Spleen (tissue), 11 donors: ENCODE results near the gene SCN9A. TPM values are rescaled to one million over a fixed set of nuclear protein-coding genes. Genes with fewer than 3 reads are reported as not detected.

ENCODE experiments used
- DNase-seq: peaks from one replicate; pipeline ENCODE4 v3.0.0-alpha.2; 2020
- H3K27ac ChIP-seq, 8 donors: fragments of 200-600 bp; sonication (generic) in 7 of 8; 1 replicate in 4 of 8; 2 replicates in 4 of 8; pipeline versions ENCODE4 v1.5.0 to v1.8.0; 2016 to 2021; ENCODE audit warnings: inconsistent platforms in 4 of 8, mild to moderate bottlenecking in 4 of 8, moderate library complexity in 1 of 8
- H3K27me3 ChIP-seq, 7 donors: fragments of 200-600 bp; sonication (generic) in 6 of 7; replicated peaks in 1 of 7; 1 replicate in 4 of 7; 2 replicates in 3 of 7; pipeline versions ENCODE4 v1.5.0 to v1.8.0; 2016 to 2021; ENCODE audit warnings: inconsistent platforms in 3 of 7, mild to moderate bottlenecking in 1 of 7
- H3K36me3 ChIP-seq, 6 donors: fragments of 200-600 bp; sonication (generic) in 5 of 6; 1 replicate in 4 of 6; 2 replicates in 2 of 6; pipeline versions ENCODE4 v1.5.0 to v1.8.0; 2016 to 2021; ENCODE audit warnings: inconsistent platforms in 2 of 6
- H3K4me1 ChIP-seq, 6 donors: fragments of 200-600 bp; sonication (generic) in 5 of 6; 1 replicate in 3 of 6; 2 replicates in 3 of 6; pipeline versions ENCODE4 v1.5.0 to v1.8.0; 2016 to 2021; ENCODE audit warnings: inconsistent platforms in 3 of 6
- H3K4me3 ChIP-seq, 8 donors: fragments of 200-600 bp; sonication (generic) in 7 of 8; 1 replicate in 4 of 8; 2 replicates in 4 of 8; pipeline versions ENCODE4 v1.5.0 to v1.8.0; 2016 to 2021; ENCODE audit warnings: inconsistent platforms in 4 of 8, mild to moderate bottlenecking in 4 of 8, moderate library complexity in 2 of 8
- H3K9me3 ChIP-seq, 8 donors: fragments of 200-600 bp; sonication (generic) in 7 of 8; 1 replicate in 4 of 8; 2 replicates in 4 of 8; pipeline versions ENCODE4 v1.5.0 to v1.8.0; 2016 to 2021; ENCODE audit warnings: inconsistent platforms in 4 of 8
- CTCF ChIP-seq, 11 experiments: fragments of 200-600 bp in 7 of 11; fragments of 450-650 bp in 4 of 11; sonication (generic) in 4 of 11; IDR thresholded peaks in 8 of 11; conservative IDR thresholded peaks in 3 of 11; 1 replicate in 7 of 11; 2 replicates in 4 of 11; pipeline versions ENCODE4 v1.4.0 to v1.8.0; 2016 to 2021; ENCODE audit warnings: antibody characterized with exemption in 11 of 11, inconsistent platforms in 4 of 11, mild to moderate bottlenecking in 1 of 11
- POLR2A ChIP-seq, 3 donors: fragments of 450-650 bp; IDR thresholded peaks; one replicate each; pipeline ENCODE4 v1.5.1; 2017; ENCODE audit warnings: antibody characterized with exemption in 3 of 3, mild to moderate bottlenecking in 1 of 3
- POLR2AphosphoS5 ChIP-seq, 3 donors: sonication (generic); formaldehyde crosslinking; IDR thresholded peaks; one replicate each; pipeline ENCODE4 v1.5.1; 2017; ENCODE audit warnings: antibody characterized with exemption in 3 of 3
- WGBS, 5 donors: extraction: QIAGEN DNeasy Blood & Tissue Kit in 3 of 5; methylation state at CpG; one replicate each; pipeline versions ENCODE4 v1.1.5 to v1.1.7; 2013 to 2018; 5-methylcytosine and 5-hydroxymethylcytosine counted together
- intact Hi-C: fragments of 100-400 bp; cut with DNase I; formaldehyde crosslinking; loops from one replicate; pipeline ENCODE4 v1.15.0; 2023; ENCODE audit warnings: low total_unique reads
- polyA plus RNA-seq, 3 donors: library from polyadenylated mRNA; stranded (reverse); fragments of 200-250 nt; gene quantifications; one replicate each; pipeline ENCODE4 v1.2.1, GENCODE V29; 2013
- total RNA-seq, 7 donors: library from RNA; depleted of rRNA in 3 of 7; stranded (reverse); fragments of >200 nt in 3 of 7; fragmentation: NEBNext Ultra II Directional in 4 of 7; extraction: Animal tissue kit (Norgen Biotek cat#: 25700) in 4 of 7; gene quantifications; one replicate each; pipeline versions ENCODE4 v1.1.0 to v1.2.1, GENCODE V29; 2016 to 2021
- donor health status: healthy with polysubstance abuse.
- donor health status: DM: no; HTN: no; CAD: no; lungs with moderate emphysema.
- donor health status: DM: no; HTN: no; CAD: no.
- donor health status: Bipolar disorder and iron deficiency.
- donor health status: healthy.
- donor health status: DM: no; HTN: no; CAD: no.
- donor health status: DM: yes; HTN: yes; CAD: no.

SCN9A gene
- total and polyA plus RNA-seq, 10 donors = 0.76 to 27.9 (median 17.3) TPM

DNA sequence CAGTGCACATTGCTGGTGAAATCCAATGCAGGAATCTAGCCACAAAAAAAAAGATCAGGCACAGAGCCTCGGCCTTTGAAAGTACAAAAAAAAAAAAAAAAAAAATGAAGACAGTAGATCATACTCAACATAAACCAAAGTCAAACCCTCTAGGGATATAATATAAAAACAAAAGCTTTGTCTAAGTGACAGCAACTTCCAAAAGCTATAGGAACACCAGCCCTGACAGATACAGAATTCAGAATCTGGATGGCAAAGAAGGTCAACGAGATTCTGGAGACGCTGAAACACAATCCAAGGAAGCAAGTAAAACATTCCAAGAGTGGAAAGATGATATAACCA lies 194.0 kb downstream of the SCN9A start:
- Histone ChIP-seq H3K4me1 (no peaks in the 10 kb centered on the region), H3K27me3 (peaks cover 0 to 10% (median 3%) of the 10 kb centered on the region in 7 donors), H3K4me3 (no peak overlapping the region), H3K36me3 (no peaks in the 10 kb centered on the region), H3K27ac (no peak overlapping the region), H3K9me3 (no peaks in the 10 kb centered on the region)
- no peak for DNase-seq
- TF ChIP-seq CTCF (IDR thresholded peaks at IDR 0.05 in 8 of 11, conservative IDR thresholded peaks at IDR 0.05 in 3 of 11) (peak in 1 of 11 experiments; percentile 18), POLR2A (IDR thresholded peaks at IDR 0.05) (no peak), POLR2AphosphoS5 (IDR thresholded peaks at IDR 0.05) (no peak)
- intact Hi-C loops = no loop called here
- WGBS, 5 donors = 20 to 35% (median 22%) methylated on average over 3 of the region's 3 CpGs

DNA sequence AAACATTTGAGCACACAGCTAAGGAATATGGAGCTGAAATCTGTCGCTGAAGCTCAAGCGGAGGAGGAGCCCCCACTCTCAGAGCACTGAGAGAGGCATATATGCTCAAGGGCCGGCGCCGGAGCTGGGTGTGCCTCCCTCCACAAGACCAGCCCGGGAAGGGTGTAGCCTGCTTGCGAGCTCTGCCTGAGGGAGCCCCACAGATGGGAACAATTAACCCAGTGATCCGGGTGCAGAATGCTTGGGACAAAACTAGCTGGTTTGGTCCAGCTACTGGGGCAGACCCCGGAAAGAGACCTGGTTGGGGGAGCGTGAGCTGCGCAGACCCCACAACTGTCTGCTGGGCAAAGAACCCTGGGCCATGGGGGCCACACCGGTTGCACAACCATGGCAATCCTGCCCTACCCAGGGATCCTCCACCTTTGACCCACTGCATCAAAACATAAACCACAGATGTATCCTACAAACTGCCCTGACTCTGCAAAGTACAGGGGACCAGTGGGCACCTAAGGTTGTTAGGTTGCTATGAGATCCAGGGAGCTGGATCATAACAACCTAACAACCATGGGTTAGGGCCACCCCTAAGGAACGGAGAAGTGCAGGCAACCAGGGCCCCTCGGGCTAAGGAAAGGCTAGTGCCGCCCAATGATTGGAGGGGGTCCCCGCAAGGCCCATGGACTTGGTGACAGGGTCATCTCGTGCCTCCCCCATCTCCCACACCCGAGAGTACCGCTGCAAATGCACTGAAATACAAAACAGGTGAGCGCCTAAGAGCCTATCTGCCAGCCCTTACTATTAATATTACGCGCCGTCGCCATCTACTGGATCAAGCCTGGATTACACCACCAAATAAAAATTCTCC lies 194.6 kb downstream of the SCN9A start:
- peak; percentile 71 for DNase-seq
- TF ChIP-seq CTCF (IDR thresholded peaks at IDR 0.05 in 8 of 11, conservative IDR thresholded peaks at IDR 0.05 in 3 of 11) = peak in 6 of 11 experiments; percentile 30 to 54 (median 40)
- no peak for TF ChIP-seq POLR2AphosphoS5 (IDR thresholded peaks at IDR 0.05)
- no peak for TF ChIP-seq POLR2A (IDR thresholded peaks at IDR 0.05)
- 55 to 66% (median 58%) methylated on average over 23 to 24 of the region's 24 CpGs for WGBS, 5 donors

DNA sequence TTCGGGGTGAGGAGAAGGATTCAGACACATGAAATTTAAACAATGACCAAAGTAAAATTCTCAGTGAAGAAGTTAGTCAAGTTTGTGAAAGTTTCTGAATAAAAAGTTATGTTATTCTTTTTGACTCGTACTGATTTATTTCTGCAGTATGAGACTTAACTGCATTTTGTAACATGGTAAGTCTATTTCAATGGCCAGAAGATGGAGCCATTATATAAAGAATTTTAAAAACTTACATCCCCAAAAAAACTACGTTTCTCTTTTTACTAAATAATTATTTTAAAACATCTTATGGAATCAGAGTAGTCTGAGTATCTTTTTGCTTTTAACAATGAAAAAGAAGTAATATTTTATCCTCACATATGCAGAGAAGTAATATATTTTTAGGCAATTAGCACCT lies 196.5 kb downstream of the SCN9A start:
- intact Hi-C loops = no loop called here
- DNase-seq = no peak
- Histone ChIP-seq H3K27me3 (peaks cover 0 to 10% (median 3%) of the 10 kb centered on the region in 7 donors), H3K36me3 (no peaks in the 10 kb centered on the region), H3K4me3 (no peak overlapping the region), H3K27ac (no peak overlapping the region), H3K4me1 (no peaks in the 10 kb centered on the region), H3K9me3 (no peaks in the 10 kb centered on the region)
- WGBS, 5 donors = 46 to 71% (median 57%) methylated on average over 3 of the region's 3 CpGs
- TF ChIP-seq CTCF (IDR thresholded peaks at IDR 0.05 in 8 of 11, conservative IDR thresholded peaks at IDR 0.05 in 3 of 11) = no peak
- TF ChIP-seq POLR2A (IDR thresholded peaks at IDR 0.05) = no peak
- TF ChIP-seq POLR2AphosphoS5 (IDR thresholded peaks at IDR 0.05) = no peak

More for the DNA sequence above, 194.6 kb downstream of the SCN9A start:
- peaks cover 0 to 10% (median 3%) of the 10 kb centered on the region in 7 donors for H3K27me3 ChIP-seq
- no peak overlapping the region for H3K27ac ChIP-seq
- no peak overlapping the region for H3K4me3 ChIP-seq
- H3K36me3 ChIP-seq = no peaks in the 10 kb centered on the region
- H3K4me1 ChIP-seq = no peaks in the 10 kb centered on the region
- H3K9me3 ChIP-seq = no peaks in the 10 kb centered on the region
- intact Hi-C loops = no loop called here

- intact Hi-C loops = no loop called here
- Histone ChIP-seq H3K4me1 (no peaks in the 10 kb centered on the region), H3K27me3 (no peaks in the 10 kb centered on the region), H3K4me3 (no peak overlapping the region), H3K9me3 (no peaks in the 10 kb centered on the region), H3K36me3 (no peaks in the 10 kb centered on the region), H3K27ac (no peak overlapping the region)
- WGBS, 5 donors = 86 to 98% (median 90%) methylated on average over 2 of the region's 2 CpGs
- no peak for DNase-seq
- no peak for TF ChIP-seq POLR2A (IDR thresholded peaks at IDR 0.05)
- TF ChIP-seq POLR2AphosphoS5 (IDR thresholded peaks at IDR 0.05) = no peak
- TF ChIP-seq CTCF (IDR thresholded peaks at IDR 0.05 in 8 of 11, conservative IDR thresholded peaks at IDR 0.05 in 3 of 11) = no peak
Observed at GRCh38 chr2:166173263-166173662, 202.5 kb downstream of the SCN9A start.
